WTC11 (cell line): ENCODE measurements around the gene SEMA3F. TPM values are rescaled to one million over a fixed set of nuclear protein-coding genes. Genes with fewer than 3 reads are reported as not detected.

Experiments
- ATAC-seq: fragments of 200-7000 bp; cut with Tn5 transposase; 2 replicates; pipeline ENCODE4 v1.10.0; 2021; ENCODE audit warnings: mild to moderate bottlenecking, moderate library complexity
- CTCF ChIA-PET: fragments of 300-600 bp; sonication (Branson Sonifier 250); formaldehyde crosslinking; loops from one replicate; lab custom pipeline; 2021; ENCODE audit warnings: antibody characterized with exemption; lab: Charles Lee
- POLR2A ChIA-PET: fragments of 350-600 bp; sonication (Branson Sonifier 250); formaldehyde crosslinking; loops from one replicate; lab custom pipeline; 2021; ENCODE audit warnings: antibody characterized with exemption; lab: Charles Lee
- DNase-seq: peaks from one replicate; pipeline ENCODE4 v3.0.0; 2021; ENCODE audit warnings: low spot score
- H3K27ac Mint-ChIP-seq: 2 replicates; pipeline ENCODE4 v1.8.0; 2021; ENCODE audit warnings: mixed read lengths
- H3K27me3 Mint-ChIP-seq: 2 replicates; pipeline ENCODE4 v1.8.0; 2021; ENCODE audit warnings: low read depth, mild to moderate bottlenecking, moderate library complexity, mixed read lengths
- H3K36me3 Mint-ChIP-seq: 2 replicates; pipeline ENCODE4 v1.8.0; 2021; ENCODE audit warnings: mixed read lengths
- H3K4me1 Mint-ChIP-seq: 2 replicates; pipeline ENCODE4 v1.8.0; 2022; ENCODE audit warnings: mixed read lengths
- H3K4me3 Mint-ChIP-seq: 2 replicates; pipeline ENCODE4 v1.8.0; 2021; ENCODE audit warnings: mild to moderate bottlenecking, moderate library complexity, mixed read lengths
- H3K9me3 Mint-ChIP-seq: 2 replicates; pipeline ENCODE4 v1.8.0; 2021; ENCODE audit warnings: mixed read lengths
- AFF4 ChIP-seq: sonication (generic); formaldehyde crosslinking; IDR thresholded peaks from 2 replicates; pipeline ENCODE4 v1.8.1; 2023; ENCODE audit warnings: mild to moderate bottlenecking, missing genetic modification reagents, borderline replicate concordance
- FOXJ3 ChIP-seq: sonication (generic); formaldehyde crosslinking; IDR thresholded peaks from 2 replicates; pipeline ENCODE4 v1.9.0; 2021; ENCODE audit warnings: missing genetic modification reagents, mild to moderate bottlenecking, borderline replicate concordance
- FOXP4 ChIP-seq: sonication (generic); formaldehyde crosslinking; IDR thresholded peaks from 2 replicates; pipeline ENCODE4 v1.8.0; 2022; ENCODE audit warnings: mild to moderate bottlenecking, missing genetic modification reagents
- JUN ChIP-seq: sonication (generic); formaldehyde crosslinking; IDR thresholded peaks from 2 replicates; pipeline ENCODE4 v1.8.0; 2023; ENCODE audit warnings: mild to moderate bottlenecking, missing genetic modification reagents
- MXD4 ChIP-seq: fragments of 250-450 bp; sonication (Bioruptor Pico); IDR thresholded peaks from 2 replicates; pipeline ENCODE4 v1.8.0; 2021; ENCODE audit warnings: mild to moderate bottlenecking, moderate library complexity, borderline replicate concordance
- MYBL2 ChIP-seq: sonication (generic); formaldehyde crosslinking; IDR thresholded peaks from 2 replicates; pipeline ENCODE4 v1.8.1; 2023; ENCODE audit warnings: mild to moderate bottlenecking, moderate library complexity, missing genetic modification reagents
- NFATC4 ChIP-seq: fragments of 250-450 bp; sonication (Bioruptor Pico); IDR thresholded peaks from 2 replicates; pipeline ENCODE4 v1.9.0; 2021; ENCODE audit warnings: mild to moderate bottlenecking
- OVOL2 ChIP-seq: fragments of 250-450 bp; sonication (Bioruptor Pico); IDR thresholded peaks from 2 replicates; pipeline ENCODE4 v1.9.0; 2021; ENCODE audit warnings: mild to moderate bottlenecking, borderline replicate concordance
- PRRX2 ChIP-seq: fragments of 250-450 bp; sonication (Bioruptor Pico); IDR thresholded peaks from 2 replicates; pipeline ENCODE4 v1.8.0; 2021; ENCODE audit warnings: mild to moderate bottlenecking
- RORB ChIP-seq: fragments of 250-450 bp; sonication (Bioruptor Pico); IDR thresholded peaks from 2 replicates; pipeline ENCODE4 v1.9.0; 2021; ENCODE audit warnings: mild to moderate bottlenecking
- SMAD3 ChIP-seq: sonication (generic); formaldehyde crosslinking; IDR thresholded peaks from 2 replicates; pipeline ENCODE4 v1.8.0; 2022; ENCODE audit warnings: missing genetic modification reagents, mild to moderate bottlenecking, borderline replicate concordance
- SOX15 ChIP-seq: fragments of 250-450 bp; sonication (Bioruptor Pico); IDR thresholded peaks from 2 replicates; pipeline ENCODE4 v1.9.0; 2021; ENCODE audit warnings: mild to moderate bottlenecking
- SP1 ChIP-seq: sonication (generic); formaldehyde crosslinking; conservative IDR thresholded peaks from 2 replicates; pipeline ENCODE4 v1.8.1; 2022; ENCODE audit warnings: missing genetic modification reagents
- TEAD1 ChIP-seq: sonication (generic); formaldehyde crosslinking; IDR thresholded peaks from 2 replicates; pipeline ENCODE4 v1.8.0; 2022; ENCODE audit warnings: mild to moderate bottlenecking, missing genetic modification reagents
- ZBTB21 ChIP-seq: sonication (generic); formaldehyde crosslinking; IDR thresholded peaks from 2 replicates; pipeline ENCODE4 v1.8.1; 2023; ENCODE audit warnings: mild to moderate bottlenecking, missing genetic modification reagents, borderline replicate concordance
- ZBTB43 ChIP-seq: sonication (generic); formaldehyde crosslinking; IDR thresholded peaks from 2 replicates; pipeline ENCODE4 v1.8.1; 2023; ENCODE audit warnings: mild to moderate bottlenecking, missing genetic modification reagents
- ZNF232 ChIP-seq: sonication (generic); formaldehyde crosslinking; IDR thresholded peaks from 2 replicates; pipeline ENCODE4 v1.8.0; 2022; ENCODE audit warnings: mild to moderate bottlenecking, missing genetic modification reagents
- ZNF263 ChIP-seq: sonication (generic); formaldehyde crosslinking; IDR thresholded peaks from 2 replicates; pipeline ENCODE4 v1.8.1; 2022; ENCODE audit warnings: low read depth, mild to moderate bottlenecking, moderate library complexity, missing genetic modification reagents
- ZNF396 ChIP-seq: fragments of 250-450 bp; sonication (Bioruptor Pico); IDR thresholded peaks from 2 replicates; pipeline ENCODE4 v1.8.0; 2021; ENCODE audit warnings: mild to moderate bottlenecking, moderate library complexity, borderline replicate concordance
- ZNF512 ChIP-seq: sonication (generic); formaldehyde crosslinking; IDR thresholded peaks from 2 replicates; pipeline ENCODE4 v1.8.1; 2022; ENCODE audit warnings: missing genetic modification reagents, borderline replicate concordance
- total RNA-seq: library from RNA; stranded (reverse); gene quantifications from 3 replicates; pipeline ENCODE4 v1.2.3, GENCODE V29; 2021
- TF ChIP-seq, protein P1 (sequence below): fragments of 250-450 bp; sonication (Bioruptor Pico); IDR thresholded peaks from 2 replicates; pipeline ENCODE4 v1.9.0; 2021; ENCODE audit warnings: mild to moderate bottlenecking
- TF ChIP-seq, protein P2 (sequence below): fragments of 200-600 bp; IDR thresholded peaks from 2 replicates; pipeline ENCODE4 v1.8.0; 2022; ENCODE audit warnings: antibody characterized with exemption

SEMA3F gene
- total RNA-seq, 1 experiment from 2014 or later: 49.0 TPM

DNA sequence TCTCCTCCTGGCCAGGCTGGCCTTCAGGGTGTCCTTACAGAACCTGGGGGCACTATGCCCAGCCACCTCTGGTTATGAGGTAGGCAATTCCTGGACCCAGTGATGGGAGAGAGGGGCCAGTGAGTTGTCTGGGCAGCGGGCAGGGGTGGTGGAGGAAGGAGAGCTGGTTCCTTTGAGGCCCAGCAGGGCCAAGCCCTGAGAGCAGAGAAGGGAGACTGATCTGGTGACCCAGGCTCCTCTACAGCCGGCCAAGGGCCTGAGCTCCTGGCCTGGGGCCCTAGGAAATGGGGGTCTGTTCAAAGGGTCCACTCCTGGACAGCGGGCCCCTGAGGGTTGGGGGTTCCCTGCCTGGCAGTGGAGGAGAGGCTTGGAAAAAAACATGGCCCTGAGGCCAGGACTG, 57.8 kb downstream of the SEMA3F start:
- Mint-ChIP-seq H3K36me3 (no peaks in the 10 kb centered on the region), H3K4me1 (peaks cover 6% of the 10 kb centered on the region; the same call in 1 of the 2 replicates), H3K27ac (no peak overlapping the region), H3K4me3 (no peak overlapping the region), H3K9me3 (no peaks in the 10 kb centered on the region), H3K27me3 (no peaks in the 10 kb centered on the region)
- CTCF ChIA-PET: interaction anchor here (0.8 to 8.0 kb wide), 7 partner anchors 7 to 92 kb away, joined by 3 to 126 read pairs (median 10); partner anchors contain the start of gene SLC38A3
- TF ChIP-seq PRRX2 (CRISPR knock-in tag) (no peak), ZBTB43 (CRISPR knock-in tag) (no peak), SP1 (no peak), ZNF512 (no peak), ZNF396 (no peak), TEAD1 (CRISPR knock-in tag) (no peak), MXD4 (CRISPR knock-in tag) (no peak)
- TF ChIP-seq, protein P1, sequence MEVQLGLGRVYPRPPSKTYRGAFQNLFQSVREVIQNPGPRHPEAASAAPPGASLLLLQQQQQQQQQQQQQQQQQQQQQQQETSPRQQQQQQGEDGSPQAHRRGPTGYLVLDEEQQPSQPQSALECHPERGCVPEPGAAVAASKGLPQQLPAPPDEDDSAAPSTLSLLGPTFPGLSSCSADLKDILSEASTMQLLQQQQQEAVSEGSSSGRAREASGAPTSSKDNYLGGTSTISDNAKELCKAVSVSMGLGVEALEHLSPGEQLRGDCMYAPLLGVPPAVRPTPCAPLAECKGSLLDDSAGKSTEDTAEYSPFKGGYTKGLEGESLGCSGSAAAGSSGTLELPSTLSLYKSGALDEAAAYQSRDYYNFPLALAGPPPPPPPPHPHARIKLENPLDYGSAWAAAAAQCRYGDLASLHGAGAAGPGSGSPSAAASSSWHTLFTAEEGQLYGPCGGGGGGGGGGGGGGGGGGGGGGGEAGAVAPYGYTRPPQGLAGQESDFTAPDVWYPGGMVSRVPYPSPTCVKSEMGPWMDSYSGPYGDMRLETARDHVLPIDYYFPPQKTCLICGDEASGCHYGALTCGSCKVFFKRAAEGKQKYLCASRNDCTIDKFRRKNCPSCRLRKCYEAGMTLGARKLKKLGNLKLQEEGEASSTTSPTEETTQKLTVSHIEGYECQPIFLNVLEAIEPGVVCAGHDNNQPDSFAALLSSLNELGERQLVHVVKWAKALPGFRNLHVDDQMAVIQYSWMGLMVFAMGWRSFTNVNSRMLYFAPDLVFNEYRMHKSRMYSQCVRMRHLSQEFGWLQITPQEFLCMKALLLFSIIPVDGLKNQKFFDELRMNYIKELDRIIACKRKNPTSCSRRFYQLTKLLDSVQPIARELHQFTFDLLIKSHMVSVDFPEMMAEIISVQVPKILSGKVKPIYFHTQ (CRISPR knock-in tag): no peak
- POLR2A ChIA-PET: no interaction called here
- ATAC-seq: no peak
- DNase-seq: no peak

GRCh38 chr3:50213373-50213772, 58.2 kb downstream of the SEMA3F start:
- H3K36me3 Mint-ChIP-seq: no peaks in the 10 kb centered on the region
- no peaks in the 10 kb centered on the region for H3K9me3 Mint-ChIP-seq
- CTCF ChIA-PET: interaction anchor here (0.8 to 8.0 kb wide), 5 partner anchors 7 to 33 kb away, joined by 3 to 126 read pairs (median 36); partner anchors contain the start of gene SLC38A3
- no peak for DNase-seq
- no peak overlapping the region for H3K27ac Mint-ChIP-seq
- H3K4me1 Mint-ChIP-seq: peaks cover 6% of the 10 kb centered on the region; the same call in 1 of the 2 replicates
- no peaks in the 10 kb centered on the region for H3K27me3 Mint-ChIP-seq
- ATAC-seq: no peak
- POLR2A ChIA-PET: no interaction called here
- H3K4me3 Mint-ChIP-seq: no peak overlapping the region
- no peak for TF ChIP-seq ZBTB21
- no peak for TF ChIP-seq JUN (CRISPR knock-in tag)
- TF ChIP-seq FOXP4 (CRISPR knock-in tag): no peak
- no peak for TF ChIP-seq NFATC4 (CRISPR knock-in tag)
- TF ChIP-seq FOXJ3 (CRISPR knock-in tag): no peak
- no peak for TF ChIP-seq MYBL2
- TF ChIP-seq SMAD3: no peak
- no peak for TF ChIP-seq AFF4 (CRISPR knock-in tag)
- no peak for TF ChIP-seq OVOL2
- no peak for TF ChIP-seq SOX15 (CRISPR knock-in tag)
- TF ChIP-seq RORB (CRISPR knock-in tag): no peak
- TF ChIP-seq ZNF232 (CRISPR knock-in tag): no peak
- TF ChIP-seq, protein P2, sequence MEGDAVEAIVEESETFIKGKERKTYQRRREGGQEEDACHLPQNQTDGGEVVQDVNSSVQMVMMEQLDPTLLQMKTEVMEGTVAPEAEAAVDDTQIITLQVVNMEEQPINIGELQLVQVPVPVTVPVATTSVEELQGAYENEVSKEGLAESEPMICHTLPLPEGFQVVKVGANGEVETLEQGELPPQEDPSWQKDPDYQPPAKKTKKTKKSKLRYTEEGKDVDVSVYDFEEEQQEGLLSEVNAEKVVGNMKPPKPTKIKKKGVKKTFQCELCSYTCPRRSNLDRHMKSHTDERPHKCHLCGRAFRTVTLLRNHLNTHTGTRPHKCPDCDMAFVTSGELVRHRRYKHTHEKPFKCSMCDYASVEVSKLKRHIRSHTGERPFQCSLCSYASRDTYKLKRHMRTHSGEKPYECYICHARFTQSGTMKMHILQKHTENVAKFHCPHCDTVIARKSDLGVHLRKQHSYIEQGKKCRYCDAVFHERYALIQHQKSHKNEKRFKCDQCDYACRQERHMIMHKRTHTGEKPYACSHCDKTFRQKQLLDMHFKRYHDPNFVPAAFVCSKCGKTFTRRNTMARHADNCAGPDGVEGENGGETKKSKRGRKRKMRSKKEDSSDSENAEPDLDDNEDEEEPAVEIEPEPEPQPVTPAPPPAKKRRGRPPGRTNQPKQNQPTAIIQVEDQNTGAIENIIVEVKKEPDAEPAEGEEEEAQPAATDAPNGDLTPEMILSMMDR: no peak
- no peak for TF ChIP-seq ZNF263 (CRISPR knock-in tag)
